Heart left ventricle (tissue), 13 donors: ENCODE measurements around the gene RPS27L.

Source experiments
- POLR2A ChIP-seq, 2 donors: fragments of 450-650 bp; IDR thresholded peaks; one replicate each; pipeline ENCODE4 v1.6.1; 2017; ENCODE audit warnings: antibody characterized with exemption in 2 of 2, mild to moderate bottlenecking in 2 of 2, moderate library complexity in 2 of 2
- TF ChIP-seq, protein P1 (sequence below), 12 donors: fragments of 200-600 bp; sonication (generic) in 4 of 12; IDR thresholded peaks; one replicate each; pipeline versions ENCODE4 v1.5.0 to v1.8.0; 2018 to 2022; ENCODE audit warnings: antibody characterized with exemption in 12 of 12, mild to moderate bottlenecking in 5 of 12
- donor health status: ischemic (EF 13 %, LVEDD 7.1; RV severe dilation, severe dysfunction).
- donor health status: DM: no; HTN: yes; CAD: no.
- donor health status: DM: no; HTN: no; CAD: no.
- donor health status: ischemic (EF 25% LVEDD 6.9; RV normal size, moderate dysfunction).
- donor health status: ischemic (EF 25% LVEDD 5.7; RV mildly dilated, moderate dysfunction).
- donor health status: ischemic (EF 35%, LVEDD 5.7; RV mildly dilated, moderate dysfunction).
- donor health status: nonischemic (EF 11% LVEDD 7.7; RV severe dilation, severe dysfunction).
- donor health status: DM: yes; HTN: yes; CAD: no.
- donor health status: PGD.
- donor health status: ischemic (EF 29% LVEDD 5.4; RV normal size, mild dysfunction).
- donor health status: nonischemic (EF 23%, LVEDD 6.1; RV moderate dilation, normal function).

DNA sequence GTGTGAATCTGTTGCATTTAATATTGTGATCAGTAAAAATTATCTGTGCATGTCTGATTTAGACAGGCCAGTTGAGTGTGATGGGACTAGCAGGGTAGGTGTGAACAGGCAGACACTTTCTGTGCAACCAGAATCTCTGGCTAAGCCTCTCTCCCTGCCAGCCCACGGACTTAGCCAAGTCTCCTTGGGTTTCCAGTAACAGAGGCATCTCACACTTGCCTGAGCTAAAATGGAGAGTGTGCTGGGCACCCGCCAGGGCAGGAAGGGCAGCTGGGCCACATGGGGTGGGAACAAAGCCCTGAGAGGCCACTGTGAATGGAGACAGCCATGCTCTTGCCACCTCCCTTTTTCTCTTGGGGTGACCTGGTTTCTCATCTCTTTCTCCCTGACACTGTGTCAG lies 12.5 kb upstream of the RPS27L start:
- TF ChIP-seq, protein P1, sequence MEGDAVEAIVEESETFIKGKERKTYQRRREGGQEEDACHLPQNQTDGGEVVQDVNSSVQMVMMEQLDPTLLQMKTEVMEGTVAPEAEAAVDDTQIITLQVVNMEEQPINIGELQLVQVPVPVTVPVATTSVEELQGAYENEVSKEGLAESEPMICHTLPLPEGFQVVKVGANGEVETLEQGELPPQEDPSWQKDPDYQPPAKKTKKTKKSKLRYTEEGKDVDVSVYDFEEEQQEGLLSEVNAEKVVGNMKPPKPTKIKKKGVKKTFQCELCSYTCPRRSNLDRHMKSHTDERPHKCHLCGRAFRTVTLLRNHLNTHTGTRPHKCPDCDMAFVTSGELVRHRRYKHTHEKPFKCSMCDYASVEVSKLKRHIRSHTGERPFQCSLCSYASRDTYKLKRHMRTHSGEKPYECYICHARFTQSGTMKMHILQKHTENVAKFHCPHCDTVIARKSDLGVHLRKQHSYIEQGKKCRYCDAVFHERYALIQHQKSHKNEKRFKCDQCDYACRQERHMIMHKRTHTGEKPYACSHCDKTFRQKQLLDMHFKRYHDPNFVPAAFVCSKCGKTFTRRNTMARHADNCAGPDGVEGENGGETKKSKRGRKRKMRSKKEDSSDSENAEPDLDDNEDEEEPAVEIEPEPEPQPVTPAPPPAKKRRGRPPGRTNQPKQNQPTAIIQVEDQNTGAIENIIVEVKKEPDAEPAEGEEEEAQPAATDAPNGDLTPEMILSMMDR (IDR thresholded peaks at IDR 0.05), result no peak
- TF ChIP-seq POLR2A (IDR thresholded peaks at IDR 0.05), result no peak
